IPS-18a (cell line): Measurements from ENCODE around the gene RYR1.
"Not testable (repeated sequence)": the region's sequence is repeated elsewhere in the genome, so short reads cannot be mapped to it uniquely, and the experiment has no call there.

Source experiments
- H3K27ac ChIP-seq: one replicate; pipeline ENCODE4 v1.5.1; 2013; ENCODE audit warnings: low read length
- H3K27me3 ChIP-seq: one replicate; pipeline ENCODE4 v1.6.1; 2013; ENCODE audit warnings: mild to moderate bottlenecking, low read length; ENCODE audit not compliant: control insufficient read depth, insufficient read depth
- H3K36me3 ChIP-seq: one replicate; pipeline ENCODE4 v1.6.1; 2013; ENCODE audit warnings: low read depth, low read length; ENCODE audit not compliant: control insufficient read depth
- H3K4me1 ChIP-seq: one replicate; pipeline ENCODE4 v1.6.1; 2013; ENCODE audit warnings: low read depth, low read length; ENCODE audit not compliant: control insufficient read depth
- H3K4me3 ChIP-seq: one replicate; pipeline ENCODE4 v1.5.1; 2013; ENCODE audit warnings: low read length
- H3K9ac ChIP-seq: one replicate; pipeline ENCODE4 v1.6.1; 2013; ENCODE audit warnings: mild to moderate bottlenecking, low read length, moderate library complexity
- H3K9me3 ChIP-seq: one replicate; pipeline ENCODE4 v1.6.1; 2013; ENCODE audit warnings: low read depth, low read length; ENCODE audit not compliant: control insufficient read depth

RYR1 gene

GRCh38 chr19:38550376-38550775 lies 116.9 kb downstream of the RYR1 start:
- H3K9me3 ChIP-seq: no peaks in the 10 kb centered on the region
- no peaks in the 10 kb centered on the region for H3K27me3 ChIP-seq
- H3K4me1 ChIP-seq: no peaks in the 10 kb centered on the region
- H3K27ac ChIP-seq: no peak overlapping the region
- no peak overlapping the region for H3K9ac ChIP-seq
- H3K4me3 ChIP-seq: no peak overlapping the region
- peaks cover 7% of the 10 kb centered on the region for H3K36me3 ChIP-seq

GRCh38 chr19:38551450-38551813 lies 117.9 kb downstream of the RYR1 start:
- no peaks in the 10 kb centered on the region for H3K9me3 ChIP-seq
- no peaks in the 10 kb centered on the region for H3K27me3 ChIP-seq
- no peak overlapping the region for H3K9ac ChIP-seq
- H3K4me3 ChIP-seq: no peak overlapping the region
- H3K27ac ChIP-seq: no peak overlapping the region
- H3K36me3 ChIP-seq: peaks cover 7% of the 10 kb centered on the region
- no peaks in the 10 kb centered on the region for H3K4me1 ChIP-seq

- H3K9ac ChIP-seq, H3K9me3 ChIP-seq: not testable (repeated sequence)
These were observed 119.7 kb downstream of the RYR1 start for GRCh38 chr19:38553239-38553638.

GRCh38 chr19:38554676-38555141 lies 121.2 kb downstream of the RYR1 start:
- H3K27ac ChIP-seq: no peak overlapping the region
- H3K9me3 ChIP-seq: no peaks in the 10 kb centered on the region
- H3K9ac ChIP-seq: no peak overlapping the region
- peaks cover 7% of the 10 kb centered on the region for H3K36me3 ChIP-seq
- no peak overlapping the region for H3K4me3 ChIP-seq
- no peaks in the 10 kb centered on the region for H3K4me1 ChIP-seq
- H3K27me3 ChIP-seq: no peaks in the 10 kb centered on the region

More at GRCh38 chr19:38553239-38553638, 119.7 kb downstream of the RYR1 start:
- H3K27ac ChIP-seq, H3K4me3 ChIP-seq, H3K27me3 ChIP-seq, H3K4me1 ChIP-seq, H3K36me3 ChIP-seq: not testable (repeated sequence)

GRCh38 chr19:38555200-38555599 lies 121.7 kb downstream of the RYR1 start:
- Histone ChIP-seq H3K9me3 (no peaks in the 10 kb centered on the region), H3K27ac (no peak overlapping the region), H3K9ac (no peak overlapping the region)

GRCh38 chr19:38556521-38557174 lies 123.2 kb downstream of the RYR1 start:
- Histone ChIP-seq H3K9ac (no peak overlapping the region), H3K9me3 (no peaks in the 10 kb centered on the region)

More at GRCh38 chr19:38555200-38555599, 121.7 kb downstream of the RYR1 start:
- no peak overlapping the region for H3K4me3 ChIP-seq
- no peaks in the 10 kb centered on the region for H3K4me1 ChIP-seq
- no peaks in the 10 kb centered on the region for H3K27me3 ChIP-seq
- peaks cover 7% of the 10 kb centered on the region for H3K36me3 ChIP-seq

GRCh38 chr19:38557205-38557799 lies 123.8 kb downstream of the RYR1 start:
- peaks cover 8% of the 10 kb centered on the region for H3K36me3 ChIP-seq
- H3K9ac ChIP-seq: no peak overlapping the region
- no peak overlapping the region for H3K27ac ChIP-seq
- no peaks in the 10 kb centered on the region for H3K9me3 ChIP-seq
- no peak overlapping the region for H3K4me3 ChIP-seq
- H3K27me3 ChIP-seq: no peaks in the 10 kb centered on the region
- no peaks in the 10 kb centered on the region for H3K4me1 ChIP-seq

More at GRCh38 chr19:38556521-38557174, 123.2 kb downstream of the RYR1 start:
- Histone ChIP-seq H3K27me3 (no peaks in the 10 kb centered on the region), H3K36me3 (peaks cover 4% of the 10 kb centered on the region), H3K4me1 (no peaks in the 10 kb centered on the region), H3K4me3 (no peak overlapping the region), H3K27ac (no peak overlapping the region)

GRCh38 chr19:38558933-38559332 lies 125.4 kb downstream of the RYR1 start:
- not testable (repeated sequence) for H3K27me3 ChIP-seq, H3K36me3 ChIP-seq, H3K4me3 ChIP-seq, H3K27ac ChIP-seq, H3K9me3 ChIP-seq, H3K4me1 ChIP-seq, H3K9ac ChIP-seq

- Histone ChIP-seq H3K27ac (no peak overlapping the region), H3K9ac (no peak overlapping the region), H3K36me3 (peaks cover 8% of the 10 kb centered on the region), H3K9me3 (no peaks in the 10 kb centered on the region), H3K27me3 (peaks cover 3% of the 10 kb centered on the region), H3K4me3 (no peak overlapping the region), H3K4me1 (no peaks in the 10 kb centered on the region)
These were observed 126.2 kb downstream of the RYR1 start for GRCh38 chr19:38559428-38560401.

- H3K27ac ChIP-seq: no peak overlapping the region
- no peaks in the 10 kb centered on the region for H3K9me3 ChIP-seq
- H3K27me3 ChIP-seq: peaks cover 5% of the 10 kb centered on the region
- H3K4me3 ChIP-seq: no peak overlapping the region
- no peaks in the 10 kb centered on the region for H3K4me1 ChIP-seq
- H3K9ac ChIP-seq: no peak overlapping the region
- H3K36me3 ChIP-seq: peaks cover 8% of the 10 kb centered on the region
These were observed 127.6 kb downstream of the RYR1 start for GRCh38 chr19:38561053-38561606.

GRCh38 chr19:38561658-38562057 lies 128.2 kb downstream of the RYR1 start:
- no peaks in the 10 kb centered on the region for H3K9me3 ChIP-seq
- no peak overlapping the region for H3K9ac ChIP-seq
- peaks cover 8% of the 10 kb centered on the region for H3K36me3 ChIP-seq
- no peak overlapping the region for H3K27ac ChIP-seq
- H3K4me1 ChIP-seq: no peaks in the 10 kb centered on the region
- peaks cover 5% of the 10 kb centered on the region for H3K27me3 ChIP-seq
- H3K4me3 ChIP-seq: no peak overlapping the region
